Kidney epithelial cell (primary cell): ENCODE data around the gene TNPO1. TPM values are rescaled to one million over a fixed set of nuclear protein-coding genes. Genes with fewer than 3 reads are reported as not detected.

ENCODE experiments used
- DNase-seq: peaks from one replicate; pipeline ENCODE4 v3.0.0-alpha.2; 2010; ENCODE audit warnings: low read depth
- H3K27me3 ChIP-seq: 2 replicates; pipeline ENCODE4 v1.6.0; 2011; ENCODE audit warnings: low read length; ENCODE audit not compliant: control insufficient read depth, insufficient read depth
- H3K36me3 ChIP-seq: 2 replicates; pipeline ENCODE4 v1.5.1; 2011; ENCODE audit warnings: low read length; ENCODE audit not compliant: control insufficient read depth, insufficient read depth
- H3K4me3 ChIP-seq: 2 replicates; pipeline ENCODE4 v1.5.1; 2011; ENCODE audit warnings: low read depth, mild to moderate bottlenecking, control low read depth, low read length
- CTCF ChIP-seq: IDR thresholded peaks from 2 replicates; pipeline ENCODE4 v1.5.1; 2011; ENCODE audit warnings: mild to moderate bottlenecking, moderate library complexity, low read length, control low read depth, inconsistent platforms; ENCODE audit not compliant: insufficient read depth, poor library complexity, severe bottlenecking
- total RNA-seq: library from RNA; depleted of rRNA; stranded (reverse); fragments of >200 nt; gene quantifications from 2 replicates; pipeline ENCODE4 v1.2.3, GENCODE V29; 2015

Gene TNPO1
- total RNA-seq, 1 donor from 2014 or later: 118 TPM

DNA sequence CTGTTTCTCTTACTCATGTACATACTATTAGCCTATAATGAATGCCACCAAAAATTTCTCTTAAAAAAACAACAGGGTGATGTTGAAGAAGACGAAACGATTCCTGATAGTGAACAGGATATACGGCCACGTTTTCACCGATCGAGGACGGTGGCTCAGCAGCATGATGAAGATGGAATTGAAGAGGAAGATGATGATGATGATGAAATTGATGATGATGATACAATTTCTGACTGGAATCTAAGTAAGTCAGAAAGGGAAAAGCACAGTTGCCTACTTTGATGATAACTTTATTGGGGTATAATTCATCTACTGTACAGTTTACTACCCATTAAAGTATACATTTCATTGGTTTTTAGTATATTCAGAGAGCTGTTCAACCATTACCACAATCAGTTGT lies 66.5 kb downstream of the TNPO1 start:
- no peak for DNase-seq
- Histone ChIP-seq H3K4me3 (no peak overlapping the region), H3K36me3 (no peaks in the 10 kb centered on the region), H3K27me3 (no peaks in the 10 kb centered on the region)
- TF ChIP-seq CTCF: no peak

DNA sequence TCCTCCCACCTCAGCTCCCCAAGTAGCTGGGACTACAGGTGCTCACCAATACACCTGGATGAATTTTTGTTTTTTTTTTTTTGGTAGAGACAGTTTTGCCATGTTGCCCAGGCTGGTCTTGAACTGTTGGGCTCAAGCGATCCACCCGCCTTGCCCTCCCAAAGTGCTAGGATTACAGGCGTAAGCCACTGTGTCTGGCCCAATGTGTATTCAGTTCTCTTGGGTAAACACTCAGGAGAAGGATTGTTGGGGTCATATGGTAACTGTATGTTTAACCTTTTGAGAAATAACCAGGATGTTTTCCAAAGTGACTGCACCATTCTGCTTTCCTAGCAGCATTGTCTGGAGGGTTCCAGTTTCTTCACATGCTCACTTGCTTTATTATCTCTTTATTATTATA lies 67.4 kb downstream of the TNPO1 start:
- H3K36me3 ChIP-seq: no peaks in the 10 kb centered on the region
- DNase-seq: no peak
- no peak overlapping the region for H3K4me3 ChIP-seq
- no peaks in the 10 kb centered on the region for H3K27me3 ChIP-seq
- no peak for TF ChIP-seq CTCF

GRCh38 chr5:72884892-72885291 lies 68.4 kb downstream of the TNPO1 start:
- TF ChIP-seq CTCF: no peak
- H3K36me3 ChIP-seq: no peaks in the 10 kb centered on the region
- no peak for DNase-seq
- H3K4me3 ChIP-seq: no peak overlapping the region
- H3K27me3 ChIP-seq: no peaks in the 10 kb centered on the region

- Histone ChIP-seq H3K4me3 (no peak overlapping the region), H3K36me3 (no peaks in the 10 kb centered on the region), H3K27me3 (no peaks in the 10 kb centered on the region)
- no peak for DNase-seq
- TF ChIP-seq CTCF: no peak
These were observed 69.4 kb downstream of the TNPO1 start for GRCh38 chr5:72885824-72886223.

DNA sequence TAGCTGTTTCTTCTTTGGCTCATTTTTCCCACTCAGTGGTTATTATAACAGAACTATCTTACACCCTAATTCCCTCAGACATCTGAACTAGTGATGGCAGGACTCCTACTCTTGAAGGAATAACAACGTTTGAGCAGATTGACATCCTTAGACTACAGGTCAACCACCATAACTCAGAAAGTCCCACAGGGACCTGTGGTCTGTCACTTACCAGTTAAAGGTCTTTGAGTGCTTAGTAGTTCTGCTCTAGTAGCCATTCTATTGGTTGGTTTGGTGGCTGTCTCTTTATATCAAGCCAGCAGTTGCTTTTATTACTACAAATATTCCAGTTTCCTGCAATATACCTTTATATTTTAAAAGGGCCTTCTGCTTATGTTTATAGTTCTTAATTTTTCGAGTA lies 72.1 kb downstream of the TNPO1 start:
- DNase-seq: no peak
- no peaks in the 10 kb centered on the region for H3K36me3 ChIP-seq
- H3K27me3 ChIP-seq: no peaks in the 10 kb centered on the region
- TF ChIP-seq CTCF: no peak
- H3K4me3 ChIP-seq: no peak overlapping the region

- no peak for TF ChIP-seq CTCF
- no peaks in the 10 kb centered on the region for H3K36me3 ChIP-seq
These were observed 72.9 kb downstream of the TNPO1 start for GRCh38 chr5:72889324-72889723.

More at GRCh38 chr5:72889324-72889723, 72.9 kb downstream of the TNPO1 start:
- Histone ChIP-seq H3K4me3 (no peak overlapping the region), H3K27me3 (no peaks in the 10 kb centered on the region)
- no peak for DNase-seq
